HuH-7 (cell line): ENCODE results near the gene RGMA.

Source experiments
- DNase-seq: peaks from one replicate; pipeline ENCODE4 v3.0.0; 2011; ENCODE audit warnings: low spot score

RGMA gene

GRCh38 chr15:93091465-93091864 lies 2.5 kb upstream of the RGMA start:
- no peak for DNase-seq

DNA sequence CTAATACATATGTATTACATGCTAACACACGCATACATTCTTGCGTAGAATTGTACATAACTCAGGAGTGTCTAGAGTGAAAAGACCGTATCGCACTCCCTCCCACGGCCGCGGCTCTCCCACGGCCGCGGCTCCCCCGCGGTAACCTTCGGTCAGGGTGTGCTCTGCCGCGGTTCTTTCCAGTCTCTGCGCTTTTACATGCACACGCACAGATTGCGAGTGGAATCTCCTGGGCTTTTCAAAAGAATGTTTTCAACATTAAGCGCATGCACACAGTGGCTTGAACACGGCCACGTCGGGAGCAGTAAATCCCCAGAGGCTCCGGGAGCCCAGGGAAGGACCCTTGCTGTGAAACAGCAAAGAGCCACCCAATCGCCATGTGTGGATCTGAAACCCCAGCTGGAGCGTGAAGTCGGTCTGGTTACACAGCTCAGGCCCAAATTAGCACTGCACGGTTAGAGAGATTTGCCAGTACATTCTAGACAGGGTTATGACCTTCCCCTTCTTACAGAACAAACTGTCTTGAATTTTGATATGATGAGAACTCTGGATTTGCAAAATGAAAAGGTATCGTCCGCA lies 805 bp upstream of the RGMA start:
- DNase-seq = no peak

DNA sequence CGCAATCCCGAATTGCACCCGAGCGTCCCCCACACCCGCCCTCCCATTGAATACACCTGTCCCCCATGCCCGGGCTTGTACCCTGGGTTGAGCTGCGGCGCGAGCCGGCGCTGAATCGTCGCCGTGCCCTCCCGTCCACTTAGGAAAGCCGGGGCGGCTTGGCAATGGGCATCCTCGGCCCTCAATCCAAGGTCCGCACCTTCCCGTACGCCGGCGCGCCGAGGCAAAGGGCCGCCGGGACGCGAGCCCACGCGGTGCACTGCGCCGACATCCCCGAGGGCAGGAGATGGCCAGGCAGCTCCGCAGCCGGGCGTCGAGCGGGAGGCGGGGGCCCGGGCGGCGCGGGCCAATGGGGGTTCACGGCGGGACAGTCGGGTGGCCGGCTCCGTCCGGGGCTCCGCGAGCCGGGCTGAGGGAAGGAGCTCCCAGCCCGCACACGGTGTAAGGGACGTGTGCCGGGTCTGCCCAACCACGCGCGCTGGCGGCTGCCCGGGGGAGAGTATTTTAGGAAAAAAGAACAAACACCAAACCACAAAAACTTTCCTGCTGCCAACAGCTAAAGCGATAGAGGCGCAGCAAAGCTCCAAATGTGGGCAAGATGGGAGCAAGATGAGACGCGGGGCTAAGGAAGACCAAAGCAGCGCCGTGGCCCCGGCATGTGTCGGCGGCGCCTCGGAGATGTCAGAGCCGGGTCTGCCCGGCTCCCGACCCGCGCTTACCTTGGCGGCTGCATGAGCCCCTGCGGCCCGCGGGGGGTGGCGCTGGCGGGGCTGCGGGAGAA lies 621 bp downstream of the RGMA start:
- no peak for DNase-seq

DNA sequence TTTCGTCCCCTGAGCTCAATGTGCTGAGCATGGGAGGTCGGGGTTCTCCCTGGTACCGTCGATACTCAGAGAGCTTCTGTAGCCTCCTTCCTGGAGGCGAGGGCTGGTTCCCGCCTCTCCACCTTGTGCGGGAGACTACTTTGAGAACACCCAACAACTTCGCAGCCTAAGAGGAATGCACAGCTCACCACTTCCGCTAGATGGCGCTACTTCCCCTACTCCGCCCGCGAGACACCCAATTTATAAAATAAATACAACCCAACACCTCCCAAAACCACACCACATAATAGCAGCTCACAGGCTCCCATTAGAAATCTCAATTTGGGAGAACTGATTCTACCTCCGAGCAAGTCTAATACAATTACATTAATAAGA lies 1.2 kb downstream of the RGMA start:
- peak; percentile 73 for DNase-seq

DNA sequence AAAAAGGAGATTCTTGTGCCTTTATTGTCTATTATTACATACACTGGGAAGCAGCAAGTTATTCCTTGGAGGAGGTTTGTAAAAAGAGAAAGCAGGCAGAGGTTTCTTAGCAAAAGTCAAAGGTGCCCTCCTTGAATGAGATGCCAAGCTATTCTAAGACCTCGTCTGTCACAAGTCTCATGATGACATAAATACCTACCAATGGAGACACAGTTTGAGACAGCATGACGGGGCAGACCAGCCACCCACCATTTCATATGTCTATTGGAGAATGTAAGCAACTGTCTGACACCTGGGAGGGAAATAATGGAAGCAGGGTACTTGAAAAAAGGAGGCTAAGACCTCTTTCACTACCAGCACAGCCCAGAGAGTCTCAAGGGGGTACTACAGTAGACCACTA lies 2.2 kb downstream of the RGMA start:
- DNase-seq = no peak

GRCh38 chr15:93085692-93086091 lies 3.3 kb downstream of the RGMA start:
- no peak for DNase-seq

DNA sequence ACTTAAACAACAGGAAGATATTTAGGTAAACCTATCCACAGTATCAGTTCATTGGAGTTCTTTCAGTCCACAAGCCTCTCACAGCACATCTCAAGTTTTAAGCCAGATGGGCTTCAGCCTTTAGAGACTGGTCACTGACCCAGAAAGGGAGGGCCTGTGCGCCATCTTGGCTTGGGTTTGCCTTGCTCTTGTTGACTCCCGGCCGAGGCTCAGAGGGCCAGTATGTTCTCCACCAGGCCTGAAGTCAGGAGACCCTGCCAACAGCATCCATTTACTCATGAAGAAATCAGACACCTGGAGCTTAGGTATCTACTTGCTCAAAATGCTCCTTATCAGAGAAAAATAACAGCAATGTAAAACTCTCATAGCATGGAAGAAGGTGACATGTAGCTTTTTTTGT lies 6.2 kb downstream of the RGMA start:
- no peak for DNase-seq

- no peak for DNase-seq
Observed at GRCh38 chr15:93081399-93081798, 7.6 kb downstream of the RGMA start.

DNA sequence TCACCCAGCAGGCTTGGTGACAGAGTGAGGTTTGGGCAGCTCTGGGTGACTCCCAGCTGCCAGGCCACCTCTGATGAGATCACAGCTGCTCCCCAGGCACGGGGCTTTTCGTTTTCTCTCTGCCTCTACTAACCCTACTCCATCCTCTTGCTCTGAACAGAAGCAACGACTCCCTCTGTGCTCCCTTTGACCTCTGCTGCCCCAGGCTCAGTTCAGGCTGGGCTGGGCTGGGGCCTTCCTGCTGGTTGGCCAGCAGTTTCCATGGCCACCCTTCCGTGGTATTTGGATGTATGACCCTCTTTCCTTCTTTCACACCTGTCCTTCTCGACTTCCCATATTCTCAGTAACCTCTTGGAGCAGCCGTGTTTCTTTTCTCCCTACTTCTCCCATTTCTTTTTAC lies 8.6 kb downstream of the RGMA start:
- DNase-seq = no peak

DNA sequence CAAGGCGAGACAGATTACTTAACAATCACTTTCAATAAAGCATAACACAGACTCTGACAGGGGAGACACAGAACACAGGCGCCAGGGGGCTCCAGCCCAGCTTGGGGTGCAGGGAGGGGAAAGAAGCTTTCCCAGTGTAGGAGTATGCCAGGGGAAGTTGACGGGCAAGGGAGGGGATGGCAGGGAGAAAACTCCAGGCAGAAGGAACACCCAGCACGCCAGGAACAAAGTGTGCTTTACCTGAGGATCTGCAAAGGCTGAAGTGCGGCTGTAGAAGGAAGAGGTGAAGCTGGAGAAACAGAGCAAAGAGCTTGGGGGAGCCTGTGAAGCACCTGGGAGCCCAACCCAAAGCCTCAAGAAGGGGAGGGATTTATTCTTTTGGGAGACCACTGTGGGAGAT lies 12.1 kb downstream of the RGMA start:
- no peak for DNase-seq

GRCh38 chr15:93076217-93076616 lies 12.8 kb downstream of the RGMA start:
- DNase-seq = no peak

DNA sequence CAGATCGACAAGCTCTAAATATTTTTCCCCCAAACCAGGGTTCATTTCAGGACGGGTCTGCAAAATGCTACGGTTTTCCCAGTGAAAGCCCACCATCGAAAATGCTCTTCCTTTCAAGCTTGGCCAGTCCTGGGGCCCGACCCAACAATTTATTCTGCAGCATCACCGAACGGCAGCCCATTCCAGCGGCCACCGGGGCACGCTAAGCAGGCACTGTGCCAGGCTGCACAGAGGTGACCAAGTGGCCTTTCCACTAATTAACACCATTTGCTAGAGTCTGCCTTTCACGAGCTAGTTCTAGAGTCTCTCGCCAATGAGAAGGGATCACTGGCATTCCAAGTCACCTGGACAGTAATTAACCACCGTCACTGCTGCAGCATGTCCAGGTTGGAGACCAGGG lies 14.4 kb downstream of the RGMA start:
- no peak for DNase-seq

- DNase-seq = no peak
Observed at GRCh38 chr15:93073465-93073952, 15.5 kb downstream of the RGMA start.

DNA sequence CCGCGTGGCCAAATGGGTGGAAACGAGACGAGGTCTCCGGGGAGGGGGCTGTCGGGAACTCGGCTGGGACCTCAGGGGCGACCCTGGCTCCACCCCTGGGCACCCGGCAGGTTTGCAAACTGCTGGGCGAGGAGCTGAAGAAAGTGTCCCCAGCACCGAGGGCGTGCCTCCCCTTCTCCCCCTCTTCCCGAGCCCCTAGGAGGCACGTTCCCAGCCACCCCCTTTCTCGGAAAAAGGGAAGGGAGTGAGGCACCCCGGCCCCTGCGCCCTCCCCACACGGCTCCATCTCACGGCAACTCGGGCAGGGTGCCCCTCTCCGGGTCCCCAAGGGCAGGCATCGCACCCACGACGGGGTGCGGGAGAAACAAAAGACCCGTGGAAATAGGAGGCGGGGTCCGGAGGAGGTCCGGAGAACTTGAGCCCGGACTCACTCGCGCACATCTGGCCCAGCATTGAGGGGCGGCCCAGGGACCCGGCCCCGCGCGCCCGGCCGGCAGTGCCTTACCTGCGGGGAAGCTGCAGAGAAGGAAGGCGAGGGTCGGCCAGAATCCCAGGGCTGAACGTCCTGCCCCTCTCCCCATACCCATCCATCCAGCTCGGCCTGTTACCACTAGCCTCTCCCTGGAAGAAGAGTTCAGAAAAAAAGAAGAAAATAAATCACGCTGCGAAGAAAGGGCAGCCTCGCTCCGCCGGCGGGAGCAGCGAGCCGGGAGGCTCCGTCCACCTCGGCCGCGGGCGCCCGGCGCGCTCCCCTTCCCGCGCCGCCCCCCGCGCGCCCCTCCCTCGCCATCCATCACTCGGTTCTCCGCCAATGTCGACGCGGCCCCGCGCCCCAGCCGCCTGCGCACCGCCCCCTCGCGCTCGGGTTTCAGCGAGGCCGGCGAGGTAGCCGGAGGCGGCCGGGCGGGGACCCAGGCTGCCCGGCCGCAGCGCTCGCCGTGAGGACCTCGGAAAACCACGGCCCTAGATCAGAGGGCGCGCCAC lies 16.3 kb downstream of the RGMA start:
- peak; percentile 73 for DNase-seq

DNA sequence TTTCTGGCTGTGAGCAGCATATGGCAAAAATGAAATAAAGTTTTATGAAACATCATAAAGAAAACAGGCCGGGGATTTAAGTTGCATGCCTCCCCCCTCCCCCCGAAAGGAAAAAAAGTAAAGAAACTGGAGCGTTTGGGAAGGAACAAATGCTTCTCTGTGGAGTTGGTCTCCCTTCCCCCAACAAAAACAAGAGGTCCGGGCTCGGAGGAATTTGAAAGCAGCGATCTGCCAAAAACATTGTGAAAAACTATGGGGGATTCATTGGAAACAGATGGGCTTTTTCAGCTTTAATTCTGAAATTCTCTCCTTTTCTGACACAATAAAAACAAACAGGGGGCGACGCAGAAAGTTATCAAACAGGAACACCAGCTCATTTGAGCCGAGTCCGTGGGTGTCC lies 17.0 kb downstream of the RGMA start:
- DNase-seq = no peak

- no peak for DNase-seq
Observed at GRCh38 chr15:93071469-93071936, 17.5 kb downstream of the RGMA start.

DNA sequence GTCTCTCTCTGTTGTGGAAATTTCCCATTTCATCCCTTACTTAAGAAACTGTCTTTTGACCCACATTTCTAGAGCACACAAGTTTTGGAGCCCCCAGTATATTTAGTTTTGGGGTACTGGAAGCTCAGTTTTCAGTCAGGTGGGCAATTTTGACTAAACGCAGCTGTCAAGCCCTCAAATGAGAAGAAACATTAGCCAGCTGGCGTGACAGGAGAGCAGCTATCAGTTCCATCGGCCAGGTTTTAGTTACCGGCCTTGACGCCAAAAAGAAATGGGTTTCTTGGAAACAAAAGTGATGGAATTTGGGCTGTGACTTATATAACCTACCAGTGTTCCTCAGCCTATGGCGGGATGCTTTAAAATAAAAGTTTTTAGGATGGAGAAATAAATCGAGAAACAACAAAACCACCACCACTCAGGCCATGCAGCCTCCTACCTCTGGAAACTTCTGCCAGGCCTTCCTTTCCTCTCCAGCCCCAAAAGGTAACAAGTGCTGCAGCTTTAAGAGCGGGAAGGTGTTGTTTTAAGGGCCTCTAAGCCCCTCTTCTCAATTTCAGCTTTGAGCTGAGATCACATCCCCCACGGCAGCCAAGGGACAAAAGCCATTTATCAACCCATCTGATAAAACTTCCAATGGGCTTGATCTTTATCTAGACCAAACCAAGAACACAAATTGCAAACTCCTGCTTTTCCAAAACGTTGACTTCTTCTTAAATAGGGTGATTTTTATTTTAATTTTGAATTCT lies 18.3 kb downstream of the RGMA start:
- no peak for DNase-seq

DNA sequence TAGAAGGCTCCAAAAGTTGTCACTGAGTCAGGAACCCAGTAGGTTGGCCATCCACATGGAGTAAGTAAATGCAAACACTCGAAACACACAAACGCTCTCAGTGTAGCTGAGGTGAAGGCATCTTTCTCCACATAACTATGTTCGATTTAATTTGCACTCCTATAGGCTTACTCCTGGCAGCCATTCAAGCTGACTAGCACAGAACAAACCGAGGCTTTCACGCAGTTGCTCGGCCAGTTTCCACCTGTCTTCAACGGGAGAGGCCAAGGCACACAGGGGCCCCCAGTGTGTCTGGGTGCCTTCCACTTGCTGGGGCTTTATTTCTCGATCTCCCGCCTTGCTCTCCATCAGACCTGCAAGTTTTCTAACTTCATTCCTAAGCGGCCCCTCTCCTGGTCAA lies 18.9 kb downstream of the RGMA start:
- no peak for DNase-seq

- no peak for DNase-seq
Observed at GRCh38 chr15:93068581-93069199, 20.3 kb downstream of the RGMA start.

GRCh38 chr15:93067649-93068085 lies 21.3 kb downstream of the RGMA start:
- no peak for DNase-seq
